GM19438 (cell line): ENCODE measurements around the gene PIP4K2A.

Source experiments
- ATAC-seq: cut with Tn5 transposase; IDR thresholded peaks from one replicate; pipeline ENCODE4 v1.9.1; 2021; ENCODE audit warnings: low read depth; ENCODE audit not compliant: unreplicated experiment

PIP4K2A gene

DNA sequence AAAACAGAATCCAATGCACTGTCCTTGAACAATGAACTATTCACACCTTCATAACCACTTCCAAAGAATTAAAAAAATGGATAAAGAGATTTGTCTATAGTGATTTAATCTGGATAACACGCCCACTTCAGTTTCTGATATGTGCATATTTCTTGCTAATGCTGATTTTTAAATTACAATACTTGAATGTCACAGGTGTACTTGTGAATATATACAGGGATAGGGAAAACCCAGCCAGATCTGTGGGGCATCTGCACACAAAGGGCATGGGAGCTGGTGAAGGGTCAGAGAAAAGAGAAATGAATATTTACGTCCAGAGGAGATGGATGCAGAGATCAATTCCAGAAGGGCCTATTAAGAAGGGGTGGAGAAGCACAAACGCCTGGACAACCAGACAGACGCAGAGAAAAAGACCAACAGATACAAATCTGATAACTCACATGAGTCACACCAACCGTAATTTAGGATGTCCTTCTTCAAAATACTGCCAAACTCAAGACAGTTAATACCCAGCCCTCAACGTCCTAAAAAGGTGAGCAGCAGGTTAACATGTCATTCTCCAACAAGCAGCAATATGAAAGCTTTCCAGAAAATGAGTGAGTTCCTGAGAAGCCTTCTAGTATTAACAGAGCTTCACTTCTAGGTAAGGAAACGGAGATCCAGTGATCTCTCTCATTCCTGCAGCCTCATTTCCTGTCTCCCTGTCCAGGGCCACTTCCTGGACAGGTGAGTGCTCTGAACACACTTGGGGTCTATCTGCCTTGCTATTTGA lies 41.9 kb downstream of the PIP4K2A start:
- ATAC-seq = no peak

DNA sequence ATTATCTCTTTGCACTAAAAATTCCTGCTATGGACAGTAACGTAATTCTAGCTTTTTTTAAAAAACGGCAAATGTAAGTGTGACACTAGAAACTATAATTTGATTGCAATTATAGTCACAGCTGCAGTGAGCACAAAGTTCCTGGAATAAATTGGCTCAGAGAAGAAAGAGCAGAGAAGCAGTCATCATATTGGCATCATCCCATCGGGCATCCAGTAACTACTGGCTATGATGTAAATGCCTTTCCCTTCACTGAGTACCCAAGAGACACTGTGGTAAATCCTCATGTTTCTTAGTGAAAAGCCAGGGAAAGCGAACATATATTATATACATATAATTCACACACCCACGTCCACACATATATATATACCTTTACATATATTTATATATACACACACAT lies 43.6 kb downstream of the PIP4K2A start:
- no peak for ATAC-seq

DNA sequence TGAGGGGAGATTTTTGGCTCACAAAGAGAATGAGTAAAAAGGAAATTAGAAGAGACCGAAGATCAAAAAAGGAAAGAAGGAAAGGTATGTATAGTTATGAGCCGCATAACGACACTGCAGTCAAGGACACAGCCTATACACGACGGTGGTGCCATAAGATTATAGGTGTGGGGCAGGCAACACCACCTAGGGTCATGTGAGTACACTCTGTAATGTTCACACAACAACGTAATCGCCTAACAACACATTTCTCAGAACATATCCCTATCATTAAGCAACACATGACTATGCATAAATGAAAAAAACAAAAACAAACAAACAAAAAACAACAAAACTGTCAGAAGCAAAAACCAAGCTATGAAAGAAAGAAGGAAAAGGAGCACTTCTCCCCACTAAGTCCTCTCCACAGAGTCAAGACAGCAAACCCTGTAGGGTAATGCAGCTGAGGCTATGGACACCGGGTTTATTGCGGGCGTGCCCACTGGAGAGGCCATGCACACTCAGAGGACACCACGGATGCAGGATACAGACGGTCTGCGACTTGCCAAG lies 45.1 kb downstream of the PIP4K2A start:
- no peak for ATAC-seq

- no peak for ATAC-seq
These were observed 47.3 kb downstream of the PIP4K2A start for GRCh38 chr10:22667093-22667480.

DNA sequence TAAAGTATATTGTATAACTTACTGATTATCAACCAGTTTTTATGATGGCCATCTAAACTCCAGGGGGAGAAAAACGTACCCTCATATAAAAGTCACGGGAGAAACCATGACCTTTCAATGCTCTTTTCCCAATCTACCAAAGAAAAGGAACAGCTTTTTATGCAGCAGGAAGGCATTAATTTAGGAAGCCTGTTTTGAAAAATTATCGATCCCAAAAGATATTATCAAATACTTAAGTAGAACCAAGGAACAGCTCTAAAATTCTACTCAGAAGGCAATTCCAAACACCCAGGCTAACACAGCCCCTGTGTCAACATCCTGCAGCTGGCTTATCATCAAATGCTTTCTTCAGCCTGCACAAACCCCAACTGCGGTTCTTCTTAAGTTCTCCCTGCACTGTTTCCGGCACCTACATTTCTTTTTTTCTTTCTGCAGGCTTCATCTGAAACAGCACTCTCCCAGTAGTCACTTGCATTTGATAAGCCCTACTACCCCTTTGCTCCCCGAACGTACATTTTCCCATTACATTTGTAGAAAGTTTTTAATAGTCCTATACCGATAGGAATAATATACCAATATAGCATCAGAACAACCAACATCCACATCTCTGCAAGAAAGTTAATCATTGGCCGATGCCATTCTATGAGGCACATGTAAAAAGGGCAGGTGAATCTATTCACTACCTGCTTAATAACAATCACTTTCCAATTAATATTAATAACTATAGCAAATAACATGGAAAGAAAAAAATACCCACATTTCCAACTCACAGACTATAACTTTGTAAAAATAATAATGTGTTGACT lies 47.9 kb downstream of the PIP4K2A start:
- peak; percentile 79 for ATAC-seq

GRCh38 chr10:22665329-22665728 lies 49.0 kb downstream of the PIP4K2A start:
- ATAC-seq = no peak

DNA sequence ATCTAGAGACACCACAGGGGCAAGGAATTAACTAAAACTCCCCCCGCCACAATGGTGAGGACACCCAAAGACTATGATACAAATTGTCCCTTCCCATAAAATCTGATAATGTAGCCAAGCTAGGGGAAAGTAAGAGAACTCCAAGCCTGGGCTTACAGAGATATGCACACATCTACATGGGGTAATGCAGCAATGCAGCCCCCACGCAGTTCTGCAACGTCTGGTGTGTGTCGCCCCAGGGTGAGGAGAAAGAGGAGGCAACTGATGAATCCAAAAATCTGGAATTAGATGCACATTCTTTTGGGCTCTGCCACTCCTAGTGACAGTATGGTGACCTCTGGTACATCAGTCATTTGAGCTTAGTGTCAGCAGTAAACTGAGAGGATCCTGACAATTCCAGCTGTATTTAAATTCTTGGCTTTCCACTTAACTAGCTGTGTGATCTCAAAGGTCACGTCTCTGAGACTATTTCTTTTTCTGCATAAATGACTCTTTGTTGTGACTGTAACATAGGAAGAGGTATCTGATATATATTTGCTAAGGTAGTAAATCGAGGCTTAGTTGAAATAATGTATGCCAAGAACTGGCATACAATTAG lies 51.5 kb downstream of the PIP4K2A start:
- no peak for ATAC-seq

- ATAC-seq = no peak
These were observed 54.5 kb downstream of the PIP4K2A start for GRCh38 chr10:22659866-22660265.

- no peak for ATAC-seq
These were observed 55.5 kb downstream of the PIP4K2A start for GRCh38 chr10:22658745-22659410.

- ATAC-seq = no peak
These were observed 56.7 kb downstream of the PIP4K2A start for GRCh38 chr10:22657566-22658225.

- ATAC-seq = no peak
These were observed 57.4 kb downstream of the PIP4K2A start for GRCh38 chr10:22657024-22657423.

GRCh38 chr10:22656036-22656435 lies 58.3 kb downstream of the PIP4K2A start:
- ATAC-seq = no peak

GRCh38 chr10:22655312-22655981 lies 58.9 kb downstream of the PIP4K2A start:
- ATAC-seq = no peak

DNA sequence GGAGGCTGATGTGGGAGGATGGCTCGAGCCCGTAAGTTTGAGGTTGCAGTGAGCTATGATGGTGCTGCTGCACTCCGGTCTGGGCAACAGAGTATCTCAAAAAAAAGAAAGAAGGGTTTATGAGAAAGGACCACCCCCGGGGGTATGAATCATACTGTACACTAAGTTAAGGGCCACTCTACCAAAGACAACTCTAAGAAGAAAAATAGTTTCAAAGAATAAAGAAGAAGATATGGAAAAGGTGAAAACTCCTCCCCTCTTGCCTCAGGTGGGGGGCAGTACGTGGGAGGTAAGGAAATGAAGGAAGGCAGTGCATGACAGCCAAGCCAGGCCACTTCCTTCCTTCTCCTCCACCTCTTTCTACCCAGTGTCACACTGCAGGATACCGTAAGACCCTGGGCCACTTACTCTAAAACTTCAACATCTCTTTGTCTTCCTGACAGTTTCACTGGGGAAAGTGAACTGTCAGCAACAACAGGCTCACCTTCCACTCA lies 61.3 kb downstream of the PIP4K2A start:
- no peak for ATAC-seq

- ATAC-seq = no peak
These were observed 63.0 kb downstream of the PIP4K2A start for GRCh38 chr10:22651276-22651980.

DNA sequence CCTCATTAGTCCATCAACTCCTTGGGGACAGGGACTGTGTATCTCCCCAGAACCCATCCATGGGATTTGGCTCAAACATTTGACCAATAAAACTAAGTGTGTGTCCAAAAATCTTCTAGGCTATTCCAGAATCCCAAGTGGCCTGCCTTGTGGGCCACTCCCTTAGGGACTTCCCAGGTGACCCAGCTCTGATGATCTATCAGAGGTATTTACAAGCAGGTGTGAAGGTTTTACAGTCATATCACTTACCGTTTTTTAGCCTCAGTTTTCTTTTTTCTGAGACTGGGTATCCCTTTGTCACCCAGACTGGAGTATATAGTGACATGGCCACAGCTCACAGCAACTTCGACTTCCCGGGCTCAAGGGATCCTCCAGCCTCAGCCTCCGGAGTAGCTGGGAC lies 64.4 kb downstream of the PIP4K2A start:
- ATAC-seq = no peak

- ATAC-seq = no peak
These were observed 65.0 kb downstream of the PIP4K2A start for GRCh38 chr10:22649390-22649841.

GRCh38 chr10:22648547-22648961 lies 65.8 kb downstream of the PIP4K2A start:
- no peak for ATAC-seq

- no peak for ATAC-seq
These were observed 67.1 kb downstream of the PIP4K2A start for GRCh38 chr10:22647244-22647643.
